Pancreas (tissue), 10 donors: ENCODE measurements around the gene INHA. TPM values are rescaled to one million over a fixed set of nuclear protein-coding genes. Genes with fewer than 3 reads are reported as not detected.

ENCODE experiments used
- ATAC-seq, 4 donors: fragments of 200-7000 bp; cut with Tn5 transposase; one replicate each; pipeline versions ENCODE4 v1.8.0 to v1.9.1; 2020; ENCODE audit warnings: mild to moderate bottlenecking in 4 of 4, moderate library complexity in 4 of 4
- DNase-seq, 6 donors: peaks; one replicate each; pipeline ENCODE4 v3.0.0-alpha.2; 2020
- FAIRE-seq: peaks from 2 replicates; lab custom pipeline; 2012; peaks lifted over from hg19 to GRCh38; lab: Jason Lieb, UNC
- H3K27ac ChIP-seq, 4 donors: fragments of 200-600 bp; sonication (generic); 1 replicate in 3 of 4; 2 replicates in 1 of 4; pipeline versions ENCODE4 v1.5.0 to v1.8.0; 2020
- H3K27me3 ChIP-seq, 4 donors: fragments of 200-600 bp; one replicate each; pipeline ENCODE4 v1.8.0; 2021
- H3K36me3 ChIP-seq, 3 donors: fragments of 200-600 bp; sonication (generic) in 1 of 3; one replicate each; pipeline versions ENCODE4 v1.5.0 to v1.8.0; 2020 to 2021
- H3K4me1 ChIP-seq, 3 donors: fragments of 200-600 bp; one replicate each; pipeline ENCODE4 v1.8.0; 2021
- H3K4me3 ChIP-seq, 4 donors: fragments of 200-600 bp; sonication (generic) in 2 of 4; one replicate each; pipeline versions ENCODE4 v1.5.0 to v1.8.0; 2020 to 2021
- H3K9me3 ChIP-seq, 4 donors: fragments of 200-600 bp; one replicate each; pipeline ENCODE4 v1.8.0; 2021
- CTCF ChIP-seq, 4 donors: fragments of 200-600 bp; sonication (generic) in 3 of 4; IDR thresholded peaks; one replicate each; pipeline versions ENCODE4 v1.5.0 to v1.8.0; 2021; ENCODE audit warnings: antibody characterized with exemption in 4 of 4
- WGBS, 2 donors: extraction: QIAGEN DNeasy Blood & Tissue Kit; methylation state at CpG; one replicate each; pipeline ENCODE4 v1.1.7; 2013; 5-methylcytosine and 5-hydroxymethylcytosine counted together
- intact Hi-C, 3 donors: fragments of 100-400 bp; cut with DNase I; formaldehyde crosslinking; loops; one replicate each; pipeline versions ENCODE4 v1.11.1 to v1.14.2; 2022
- polyA plus RNA-seq, 2 donors: library from polyadenylated mRNA; stranded (reverse); fragments of 200-250 nt; gene quantifications; one replicate each; pipeline ENCODE4 v1.2.3, GENCODE V29; 2013
- total RNA-seq, 6 donors: library from RNA; stranded (reverse); fragmentation: NEBNext Ultra II Directional in 4 of 6; extraction: Animal tissue kit (Norgen Biotek cat#: 25700) in 4 of 6; gene quantifications; one replicate each; pipeline versions ENCODE4 v1.2.1 to v1.2.4, GENCODE V29; 2021 to 2023
- donor health status: healthy with polysubstance abuse.
- donor health status: DM: no; HTN: no; CAD: no; lungs with moderate emphysema.
- donor health status: DM: no; HTN: no; CAD: no.
- donor health status: control.
- donor health status: control.
- donor health status: Bipolar disorder and iron deficiency.
- donor health status: DM: yes; HTN: yes; CAD: no.
- donor health status: DM: no; HTN: no; CAD: no.
- donor health status: DM: no; HTN: no; CAD: no.
- donor health status: DM: yes; HTN: yes; CAD: no.

The INHA gene
- total and polyA plus RNA-seq, 8 donors, result 0.94 to 8.9 (median 3.9) TPM

- TF ChIP-seq CTCF (IDR thresholded peaks at IDR 0.05), result no peak
- 90 to 92% methylated on average over 46 of the region's 46 CpGs for WGBS, 2 donors
- FAIRE-seq (no peak), DNase-seq (peak in 2 of 6 donors; percentile 60 to 82), ATAC-seq (no peak)
- Histone ChIP-seq H3K27ac (no peak overlapping the region), H3K9me3 (no peaks in the 10 kb centered on the region), H3K27me3 (no peaks in the 10 kb centered on the region), H3K36me3 (peaks cover 2 to 26% (median 19%) of the 10 kb centered on the region in 3 donors), H3K4me1 (peaks cover 0 to 9% (median 5%) of the 10 kb centered on the region in 3 donors), H3K4me3 (no peak overlapping the region)
- intact Hi-C loops, result loop anchor here (2.0 to 10.0 kb wide), 4 partner anchors 75 to 105 kb away; no protein-coding TSS in a partner anchor
These were observed 32.0 kb upstream of the INHA start for GRCh38 chr2:219539926-219540678.

- Histone ChIP-seq H3K36me3 (peaks cover 2 to 26% (median 19%) of the 10 kb centered on the region in 3 donors), H3K27me3 (no peaks in the 10 kb centered on the region), H3K9me3 (no peaks in the 10 kb centered on the region), H3K4me3 (no peak overlapping the region), H3K4me1 (peaks cover 0 to 9% (median 5%) of the 10 kb centered on the region in 3 donors), H3K27ac (no peak overlapping the region)
- TF ChIP-seq CTCF (IDR thresholded peaks at IDR 0.05), result no peak
- ATAC-seq (no peak), FAIRE-seq (no peak), DNase-seq (peak in 1 of 6 donors; percentile 76)
- 80 to 87% methylated on average over 12 of the region's 12 CpGs for WGBS, 2 donors
- intact Hi-C loops, result loop anchor here in 2 of 3 donors (2.0 to 5.0 kb wide), 2 partner anchors 101 to 102 kb away; no protein-coding TSS in a partner anchor
These were observed 31.2 kb upstream of the INHA start for GRCh38 chr2:219540784-219541504.

GRCh38 chr2:219541611-219542180, 30.4 kb upstream of the INHA start:
- peak overlapping the region in 3 of 4 donors; percentile 79 to 92 (median 90) for H3K4me3 ChIP-seq
- H3K36me3 ChIP-seq, result peaks cover 2 to 26% (median 19%) of the 10 kb centered on the region in 3 donors
- peak; percentile 86 to 96 (median 93) for TF ChIP-seq CTCF (IDR thresholded peaks at IDR 0.05)
- WGBS, 2 donors, result 5 to 6% methylated on average over 41 to 48 of the region's 48 CpGs
- no peak for FAIRE-seq
- no peaks in the 10 kb centered on the region for H3K9me3 ChIP-seq
- H3K4me1 ChIP-seq, result peaks cover 0 to 9% (median 5%) of the 10 kb centered on the region in 3 donors
- peak overlapping the region; percentile 5 to 98 (median 55) for H3K27ac ChIP-seq
- intact Hi-C loops, result loop anchor here in 2 of 3 donors (2.0 to 5.0 kb wide), 2 partner anchors 101 kb away; no protein-coding TSS in a partner anchor
- DNase-seq, result peak; percentile 87 to 98 (median 95)
- ATAC-seq, result peak; percentile 48 to 75 (median 66)
- no peaks in the 10 kb centered on the region for H3K27me3 ChIP-seq

GRCh38 chr2:219542931-219543595, 29.0 kb upstream of the INHA start:
- H3K36me3 ChIP-seq, result peaks cover 2 to 26% (median 19%) of the 10 kb centered on the region in 3 donors
- no peak for FAIRE-seq
- peak in 2 of 6 donors; percentile 47 to 82 for DNase-seq
- peaks cover 0 to 9% (median 5%) of the 10 kb centered on the region in 3 donors for H3K4me1 ChIP-seq
- H3K27ac ChIP-seq, result peak overlapping the region; percentile 93 to 98 (median 96)
- no peaks in the 10 kb centered on the region for H3K27me3 ChIP-seq
- intact Hi-C loops, result loop anchor here in 1 of 3 donors (5.0 kb wide), 1 partner anchor 99 kb away; no protein-coding TSS in a partner anchor
- peak; percentile 25 to 53 (median 40) for ATAC-seq
- WGBS, 2 donors, result 0 to 1% methylated on average over 47 to 66 of the region's 66 CpGs
- no peak for TF ChIP-seq CTCF (IDR thresholded peaks at IDR 0.05)
- H3K9me3 ChIP-seq, result no peaks in the 10 kb centered on the region
- H3K4me3 ChIP-seq, result peak overlapping the region; percentile 75 to 92 (median 84)
